ENCODE data around the gene NSD2. TPM values are rescaled to one million over a fixed set of nuclear protein-coding genes. Genes with fewer than 3 reads are reported as not detected.

The NSD2 gene
- total and polyA plus RNA-seq, 9 of the 15 experiments (the other 6 are each of a cell fraction or from before 2014, with no cell fraction given) = 6.4 to 126 (median 58.8) TPM

DNA sequence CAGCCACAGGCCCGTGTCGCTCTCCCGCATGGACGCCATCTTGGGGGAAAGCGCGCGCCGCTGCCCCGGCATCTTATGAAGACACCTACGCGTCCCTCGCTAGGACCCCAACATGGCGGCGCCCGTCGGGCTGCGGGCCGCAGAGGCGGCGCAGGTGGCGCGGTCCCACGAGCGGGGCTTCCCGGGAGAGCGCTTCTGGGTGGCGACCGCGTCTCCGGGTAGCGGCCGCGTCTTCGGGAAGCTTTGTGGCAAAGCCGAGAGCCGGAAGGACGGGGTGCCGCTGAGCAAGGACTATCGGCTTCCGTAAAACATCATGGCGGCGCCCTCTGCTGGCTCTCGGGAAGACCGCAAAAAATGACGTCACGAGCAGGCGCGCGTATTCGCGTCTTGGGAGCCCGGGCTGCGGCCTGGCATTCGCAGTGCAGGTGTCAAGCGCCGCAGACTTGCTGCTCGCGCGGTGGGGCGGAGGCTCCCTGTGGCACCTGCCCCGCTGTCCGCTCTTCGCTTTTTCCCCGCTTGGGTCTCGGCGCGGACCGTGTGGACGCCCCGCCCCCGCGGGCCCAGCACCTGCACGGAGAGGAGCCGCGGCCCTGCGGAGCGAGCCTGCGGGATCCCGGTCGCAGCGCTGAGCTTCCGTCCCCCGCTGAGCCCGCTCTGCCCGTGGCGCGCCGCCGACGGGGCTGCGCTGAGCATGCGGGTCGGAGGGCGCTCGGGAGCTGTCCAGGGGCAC is 137.9 kb downstream of the NSD2 start, which contains the start of gene NELFA (continued):
- TF ChIP-seq, protein P1, sequence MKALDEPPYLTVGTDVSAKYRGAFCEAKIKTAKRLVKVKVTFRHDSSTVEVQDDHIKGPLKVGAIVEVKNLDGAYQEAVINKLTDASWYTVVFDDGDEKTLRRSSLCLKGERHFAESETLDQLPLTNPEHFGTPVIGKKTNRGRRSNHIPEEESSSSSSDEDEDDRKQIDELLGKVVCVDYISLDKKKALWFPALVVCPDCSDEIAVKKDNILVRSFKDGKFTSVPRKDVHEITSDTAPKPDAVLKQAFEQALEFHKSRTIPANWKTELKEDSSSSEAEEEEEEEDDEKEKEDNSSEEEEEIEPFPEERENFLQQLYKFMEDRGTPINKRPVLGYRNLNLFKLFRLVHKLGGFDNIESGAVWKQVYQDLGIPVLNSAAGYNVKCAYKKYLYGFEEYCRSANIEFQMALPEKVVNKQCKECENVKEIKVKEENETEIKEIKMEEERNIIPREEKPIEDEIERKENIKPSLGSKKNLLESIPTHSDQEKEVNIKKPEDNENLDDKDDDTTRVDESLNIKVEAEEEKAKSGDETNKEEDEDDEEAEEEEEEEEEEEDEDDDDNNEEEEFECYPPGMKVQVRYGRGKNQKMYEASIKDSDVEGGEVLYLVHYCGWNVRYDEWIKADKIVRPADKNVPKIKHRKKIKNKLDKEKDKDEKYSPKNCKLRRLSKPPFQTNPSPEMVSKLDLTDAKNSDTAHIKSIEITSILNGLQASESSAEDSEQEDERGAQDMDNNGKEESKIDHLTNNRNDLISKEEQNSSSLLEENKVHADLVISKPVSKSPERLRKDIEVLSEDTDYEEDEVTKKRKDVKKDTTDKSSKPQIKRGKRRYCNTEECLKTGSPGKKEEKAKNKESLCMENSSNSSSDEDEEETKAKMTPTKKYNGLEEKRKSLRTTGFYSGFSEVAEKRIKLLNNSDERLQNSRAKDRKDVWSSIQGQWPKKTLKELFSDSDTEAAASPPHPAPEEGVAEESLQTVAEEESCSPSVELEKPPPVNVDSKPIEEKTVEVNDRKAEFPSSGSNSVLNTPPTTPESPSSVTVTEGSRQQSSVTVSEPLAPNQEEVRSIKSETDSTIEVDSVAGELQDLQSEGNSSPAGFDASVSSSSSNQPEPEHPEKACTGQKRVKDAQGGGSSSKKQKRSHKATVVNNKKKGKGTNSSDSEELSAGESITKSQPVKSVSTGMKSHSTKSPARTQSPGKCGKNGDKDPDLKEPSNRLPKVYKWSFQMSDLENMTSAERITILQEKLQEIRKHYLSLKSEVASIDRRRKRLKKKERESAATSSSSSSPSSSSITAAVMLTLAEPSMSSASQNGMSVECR (CRISPR knock-in tag; IDR thresholded peaks at IDR 0.05) = peak; percentile 80
- TF ChIP-seq ZNF23 (CRISPR knock-in tag; IDR thresholded peaks at IDR 0.05) (no peak), PCBP1 (IDR thresholded peaks at IDR 0.05; ENCODE audit: low read depth, low read length, poor library complexity, severe bottlenecking) (peak; percentile 69), TGIF2 (CRISPR knock-in tag; IDR thresholded peaks at IDR 0.05) (peak; percentile 85), FIP1L1 (IDR thresholded peaks at IDR 0.05; ENCODE audit: low read depth, low read length, poor library complexity, severe bottlenecking) (peak; percentile 93), ZNF408 (CRISPR knock-in tag; IDR thresholded peaks at IDR 0.05; ENCODE audit: low read depth) (no peak), CHD4 (IDR thresholded peaks at IDR 0.05; ENCODE audit: insufficient read depth, insufficient replicate concordance, low read depth, low read length, poor library complexity, severe bottlenecking) (no peak), ZNF584 (CRISPR knock-in tag; IDR thresholded peaks at IDR 0.05; ENCODE audit: low read depth) (peak; percentile 90; the same call in 1 of the 2 replicates), ETV1 (tag; conservative IDR thresholded peaks at IDR 0.05; ENCODE audit: low read depth) (0 out of 2 replicates have a peak, but pooled peaks have one; percentile 33), ZNF143 (CRISPR knock-in tag; IDR thresholded peaks at IDR 0.05) (no peak; the same call in 1 of the 2 replicates), FOS (IDR thresholded peaks at IDR 0.05; ENCODE audit: extremely low read depth, insufficient read length) (no peak), KLF10 (CRISPR knock-in tag; IDR thresholded peaks at IDR 0.05) (no peak), KAT7 (CRISPR knock-in tag; IDR thresholded peaks at IDR 0.05; ENCODE audit: borderline replicate concordance) (peak; percentile 80; the same call in 1 of the 2 replicates), SNIP1 (IDR thresholded peaks at IDR 0.05; ENCODE audit: low read depth) (no peak), DPF2 (IDR thresholded peaks at IDR 0.05) (no peak), IRF2 (CRISPR knock-in tag; IDR thresholded peaks at IDR 0.05) (no peak)
- TF ChIP-seq, protein P2, sequence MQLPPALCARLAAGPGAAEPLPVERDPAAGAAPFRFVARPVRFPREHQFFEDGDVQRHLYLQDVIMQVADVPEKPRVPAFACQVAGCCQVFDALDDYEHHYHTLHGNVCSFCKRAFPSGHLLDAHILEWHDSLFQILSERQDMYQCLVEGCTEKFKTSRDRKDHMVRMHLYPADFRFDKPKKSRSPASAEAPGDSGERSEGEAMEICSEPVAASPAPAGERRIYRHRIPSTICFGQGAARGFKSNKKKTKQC (CRISPR knock-in tag; IDR thresholded peaks at IDR 0.05) = 0 out of 2 replicates have a peak, but pooled peaks have one; percentile 46
- TF ChIP-seq, protein P3, sequence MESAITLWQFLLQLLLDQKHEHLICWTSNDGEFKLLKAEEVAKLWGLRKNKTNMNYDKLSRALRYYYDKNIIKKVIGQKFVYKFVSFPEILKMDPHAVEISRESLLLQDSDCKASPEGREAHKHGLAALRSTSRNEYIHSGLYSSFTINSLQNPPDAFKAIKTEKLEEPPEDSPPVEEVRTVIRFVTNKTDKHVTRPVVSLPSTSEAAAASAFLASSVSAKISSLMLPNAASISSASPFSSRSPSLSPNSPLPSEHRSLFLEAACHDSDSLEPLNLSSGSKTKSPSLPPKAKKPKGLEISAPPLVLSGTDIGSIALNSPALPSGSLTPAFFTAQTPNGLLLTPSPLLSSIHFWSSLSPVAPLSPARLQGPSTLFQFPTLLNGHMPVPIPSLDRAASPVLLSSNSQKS (CRISPR knock-in tag; IDR thresholded peaks at IDR 0.05) = 0 out of 2 replicates have a peak, but pooled peaks have one; percentile 48
- TF ChIP-seq, protein P4, sequence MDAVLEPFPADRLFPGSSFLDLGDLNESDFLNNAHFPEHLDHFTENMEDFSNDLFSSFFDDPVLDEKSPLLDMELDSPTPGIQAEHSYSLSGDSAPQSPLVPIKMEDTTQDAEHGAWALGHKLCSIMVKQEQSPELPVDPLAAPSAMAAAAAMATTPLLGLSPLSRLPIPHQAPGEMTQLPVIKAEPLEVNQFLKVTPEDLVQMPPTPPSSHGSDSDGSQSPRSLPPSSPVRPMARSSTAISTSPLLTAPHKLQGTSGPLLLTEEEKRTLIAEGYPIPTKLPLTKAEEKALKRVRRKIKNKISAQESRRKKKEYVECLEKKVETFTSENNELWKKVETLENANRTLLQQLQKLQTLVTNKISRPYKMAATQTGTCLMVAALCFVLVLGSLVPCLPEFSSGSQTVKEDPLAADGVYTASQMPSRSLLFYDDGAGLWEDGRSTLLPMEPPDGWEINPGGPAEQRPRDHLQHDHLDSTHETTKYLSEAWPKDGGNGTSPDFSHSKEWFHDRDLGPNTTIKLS (IDR thresholded peaks at IDR 0.05; ENCODE audit: borderline replicate concordance, low read depth) = peak; percentile 66

All from K562 (cell line).